ENCODE data around the gene MOCOS.
"Not testable (repeated sequence)": the region's sequence is repeated elsewhere in the genome, so short reads cannot be mapped to it uniquely, and the experiment has no call there.

The MOCOS gene

DNA sequence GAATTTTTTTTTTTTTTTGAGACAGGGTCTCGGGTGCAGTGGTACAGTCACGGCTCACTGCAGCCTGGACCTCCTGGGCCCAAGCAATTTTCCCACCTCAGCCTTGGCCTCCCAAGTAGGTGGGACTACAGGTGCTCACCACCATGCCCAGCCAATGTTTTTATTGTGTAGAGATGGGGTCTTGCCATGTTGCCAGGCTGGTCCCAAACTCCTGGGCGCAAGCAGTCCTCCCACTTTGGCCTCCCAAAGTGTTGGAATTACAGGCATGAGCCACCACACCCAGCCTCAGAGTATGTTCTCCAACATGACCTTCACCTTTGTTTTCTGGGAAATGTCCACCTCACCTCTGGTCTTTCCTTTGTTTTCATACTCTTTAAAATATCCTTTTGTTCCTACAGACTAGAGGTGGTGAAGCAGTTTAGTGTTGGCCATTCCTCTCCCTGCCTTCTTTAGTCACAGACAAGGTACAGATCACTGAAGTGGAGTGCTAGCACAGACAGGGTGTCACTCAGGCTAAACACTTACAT, 19.5 kb upstream of the MOCOS start:
- Mint-ChIP-seq H3K36me3 (ENCODE audit: low read depth) (peaks cover 71% of the 10 kb centered on the region), H3K9me3 (no peaks in the 10 kb centered on the region), H3K27ac (no peak overlapping the region), H3K4me3 (no peak overlapping the region), H3K27me3 (no peaks in the 10 kb centered on the region), H3K4me1 (ENCODE audit: low read depth) (peaks cover 5% of the 10 kb centered on the region)

DNA sequence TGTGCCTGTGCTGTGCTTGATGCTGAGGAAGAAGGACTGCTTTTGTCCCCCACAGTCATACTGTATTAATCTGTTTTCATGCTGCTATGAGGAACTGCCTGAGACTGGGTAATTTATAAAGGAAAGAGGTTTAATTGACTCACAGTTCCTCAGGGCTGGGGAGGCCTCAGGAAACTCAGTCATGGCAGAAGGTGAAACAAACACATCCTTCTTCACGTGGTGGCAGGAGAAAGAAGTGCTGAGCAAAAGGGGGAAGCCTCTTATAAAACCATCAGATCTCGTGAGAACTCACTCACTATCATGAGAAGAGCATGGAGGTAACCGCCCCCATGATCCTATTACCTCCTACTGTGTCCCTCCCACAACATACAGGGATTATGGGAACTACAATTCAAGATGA, 19.0 kb upstream of the MOCOS start:
- H3K36me3 Mint-ChIP-seq (ENCODE audit: low read depth): peaks cover 67% of the 10 kb centered on the region
- H3K27me3 Mint-ChIP-seq; H3K4me3 Mint-ChIP-seq; H3K9me3 Mint-ChIP-seq; H3K4me1 Mint-ChIP-seq (ENCODE audit: low read depth): not testable (repeated sequence)
- H3K27ac Mint-ChIP-seq: peak overlapping the region; percentile 36

DNA sequence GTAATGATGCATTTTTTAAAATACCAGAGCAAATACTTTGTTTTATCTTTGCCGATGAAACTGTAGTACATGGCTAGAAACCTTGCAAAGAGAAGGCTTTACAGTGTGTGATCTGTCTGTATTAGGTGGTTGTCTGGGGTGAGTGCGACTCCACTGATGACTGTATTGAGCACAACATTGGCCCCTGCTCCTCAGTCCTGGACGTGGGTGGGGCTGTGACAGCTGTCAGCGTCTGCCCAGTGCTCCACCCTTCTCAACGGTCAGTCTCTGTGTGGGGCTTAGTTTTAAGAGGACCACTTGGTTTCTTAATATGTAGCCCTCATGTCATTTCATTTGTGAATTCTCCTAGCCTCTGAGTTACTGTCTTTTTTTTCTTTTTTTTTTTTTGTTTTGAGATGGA, 17.4 kb upstream of the MOCOS start:
- peaks cover 5% of the 10 kb centered on the region for H3K4me1 Mint-ChIP-seq (ENCODE audit: low read depth)

DNA sequence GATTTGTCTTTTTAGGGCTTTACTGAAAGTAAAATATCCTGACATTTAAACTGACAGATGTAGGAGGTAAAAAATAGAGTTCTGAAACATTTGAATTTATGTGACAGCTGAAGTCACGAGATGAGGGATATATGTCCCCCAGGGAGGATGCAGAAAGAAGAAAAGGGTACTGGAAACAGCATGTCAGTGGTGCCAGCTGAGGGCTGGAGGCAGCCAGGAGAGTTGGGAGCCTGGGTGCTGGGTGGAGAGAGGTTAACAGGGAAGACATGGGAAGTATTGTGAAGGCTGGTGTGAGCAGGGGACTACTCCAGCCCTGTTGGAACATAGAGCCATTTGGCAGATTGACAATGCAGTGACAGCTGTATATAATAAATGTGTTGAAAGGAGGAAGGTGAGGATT, 11.8 kb upstream of the MOCOS start:
- peaks cover 56% of the 10 kb centered on the region for H3K36me3 Mint-ChIP-seq (ENCODE audit: low read depth)
- H3K4me1 Mint-ChIP-seq (ENCODE audit: low read depth): peaks cover 15% of the 10 kb centered on the region
- no peak overlapping the region for H3K4me3 Mint-ChIP-seq
- H3K9me3 Mint-ChIP-seq: no peaks in the 10 kb centered on the region
- H3K27me3 Mint-ChIP-seq: no peaks in the 10 kb centered on the region
- H3K27ac Mint-ChIP-seq: no peak overlapping the region

More for the DNA sequence above, 17.4 kb upstream of the MOCOS start:
- no peak overlapping the region for H3K4me3 Mint-ChIP-seq
- no peaks in the 10 kb centered on the region for H3K27me3 Mint-ChIP-seq
- H3K36me3 Mint-ChIP-seq (ENCODE audit: low read depth): peaks cover 63% of the 10 kb centered on the region
- no peak overlapping the region for H3K27ac Mint-ChIP-seq
- H3K9me3 Mint-ChIP-seq: no peaks in the 10 kb centered on the region

DNA sequence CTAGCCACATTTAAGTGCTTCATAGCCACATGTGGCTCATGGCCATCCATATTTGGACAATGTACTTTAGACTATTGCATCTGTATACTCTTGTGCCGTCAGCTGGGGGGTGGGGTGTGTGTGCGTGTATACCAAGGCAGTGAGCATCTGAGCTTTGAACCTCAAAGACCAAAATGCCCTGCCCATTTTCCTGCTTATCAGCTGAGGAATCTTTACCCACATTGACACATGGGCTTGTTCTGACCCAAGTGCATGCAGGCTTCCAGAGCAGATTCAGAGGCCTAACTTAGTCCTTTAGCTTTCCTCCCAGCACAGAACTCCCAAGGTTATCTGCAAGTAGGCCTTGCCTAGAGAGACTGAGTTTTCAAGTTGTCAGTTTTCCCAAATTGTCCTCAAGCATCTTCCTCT, 11.1 kb upstream of the MOCOS start:
- Mint-ChIP-seq H3K27me3 (no peaks in the 10 kb centered on the region), H3K27ac (no peak overlapping the region), H3K4me3 (no peak overlapping the region), H3K4me1 (ENCODE audit: low read depth) (peaks cover 15% of the 10 kb centered on the region), H3K36me3 (ENCODE audit: low read depth) (peaks cover 49% of the 10 kb centered on the region), H3K9me3 (no peaks in the 10 kb centered on the region)

DNA sequence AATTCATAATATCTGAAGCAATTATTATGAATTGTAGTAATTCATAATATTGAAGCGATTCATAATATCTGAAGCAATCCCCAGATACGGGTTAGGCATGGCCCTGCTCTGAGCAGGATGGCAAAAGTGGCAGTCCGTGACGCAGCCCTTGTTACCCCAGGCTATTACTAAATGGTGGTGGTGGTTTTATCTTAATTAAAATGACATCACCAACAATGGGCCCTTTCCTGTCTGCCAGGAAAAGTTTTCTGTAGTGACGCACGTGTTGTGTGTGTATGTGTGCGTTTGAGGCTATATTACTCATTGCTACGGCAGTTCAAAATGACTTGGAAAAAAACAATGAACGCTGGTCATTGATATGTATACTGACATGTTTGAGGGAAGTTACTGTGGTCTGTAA, 10.6 kb upstream of the MOCOS start:
- Mint-ChIP-seq H3K4me1 (ENCODE audit: low read depth) (peaks cover 15% of the 10 kb centered on the region), H3K27ac (no peak overlapping the region), H3K36me3 (ENCODE audit: low read depth) (peaks cover 45% of the 10 kb centered on the region), H3K4me3 (no peak overlapping the region), H3K27me3 (no peaks in the 10 kb centered on the region), H3K9me3 (no peaks in the 10 kb centered on the region)

DNA sequence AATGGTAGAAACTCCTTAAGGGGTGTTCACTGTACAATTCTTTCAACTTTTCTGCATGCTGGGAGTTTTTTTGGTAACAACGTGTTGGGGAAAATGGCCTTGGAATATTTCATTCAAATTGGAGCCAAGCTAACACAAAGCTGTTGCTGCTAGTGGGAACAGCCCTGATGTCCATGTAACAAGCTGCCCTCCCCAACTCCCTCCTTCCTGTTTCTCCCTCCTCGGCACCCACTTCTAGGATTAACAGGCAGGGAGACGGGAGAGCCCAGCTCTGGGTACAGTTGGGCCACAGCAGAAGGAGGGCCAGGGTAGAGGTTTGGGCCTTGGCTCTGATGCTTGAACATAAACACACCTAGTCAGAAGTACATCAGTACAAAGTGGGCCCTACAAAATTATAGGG, 9.4 kb upstream of the MOCOS start:
- no peak overlapping the region for H3K4me3 Mint-ChIP-seq
- no peak overlapping the region for H3K27ac Mint-ChIP-seq
- peaks cover 40% of the 10 kb centered on the region for H3K36me3 Mint-ChIP-seq (ENCODE audit: low read depth)
- peaks cover 15% of the 10 kb centered on the region for H3K4me1 Mint-ChIP-seq (ENCODE audit: low read depth)
- H3K27me3 Mint-ChIP-seq: no peaks in the 10 kb centered on the region
- H3K9me3 Mint-ChIP-seq: no peaks in the 10 kb centered on the region

DNA sequence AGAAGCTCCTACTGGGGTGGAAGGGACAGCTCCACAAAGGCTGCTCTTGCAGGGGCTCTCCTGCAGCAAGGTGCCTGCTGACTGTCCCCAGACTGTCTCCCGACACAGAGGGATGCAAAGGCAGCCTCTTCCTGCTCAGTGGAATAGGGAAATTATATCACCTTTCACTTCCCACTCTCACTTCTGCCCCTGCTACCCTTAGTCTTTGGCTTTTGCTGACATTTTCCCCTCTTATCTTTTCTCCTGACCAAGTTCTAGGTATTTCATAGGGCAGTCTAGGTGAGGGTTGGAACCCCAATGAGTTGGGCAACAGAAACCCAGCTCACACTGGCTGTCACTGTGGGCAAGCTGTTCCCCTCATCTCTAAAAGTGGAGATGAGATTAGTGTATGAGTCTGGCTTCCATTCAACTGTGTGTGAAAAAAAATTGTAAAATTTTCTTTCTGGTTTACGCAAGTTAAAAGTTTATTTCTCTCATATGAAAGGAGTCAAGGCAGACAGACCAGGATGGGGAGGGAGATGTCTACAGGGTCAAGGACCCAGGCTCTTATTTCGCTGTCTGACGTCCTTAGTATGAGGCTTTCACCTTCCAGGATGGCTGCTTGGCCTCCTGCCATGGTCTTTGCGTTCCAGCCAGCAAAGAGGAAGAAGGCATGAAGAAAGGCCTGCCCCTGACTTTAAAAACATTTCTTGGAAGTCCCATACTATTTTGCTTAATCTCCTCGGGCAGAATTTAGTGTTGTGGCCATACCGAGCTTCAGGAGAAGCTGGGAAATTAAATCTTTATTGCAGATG, 7.5 kb upstream of the MOCOS start:
- H3K4me1 Mint-ChIP-seq (ENCODE audit: low read depth): peaks cover 15% of the 10 kb centered on the region
- no peaks in the 10 kb centered on the region for H3K9me3 Mint-ChIP-seq
- no peak overlapping the region for H3K27ac Mint-ChIP-seq
- no peaks in the 10 kb centered on the region for H3K27me3 Mint-ChIP-seq
- peaks cover 30% of the 10 kb centered on the region for H3K36me3 Mint-ChIP-seq (ENCODE audit: low read depth)
- no peak overlapping the region for H3K4me3 Mint-ChIP-seq

DNA sequence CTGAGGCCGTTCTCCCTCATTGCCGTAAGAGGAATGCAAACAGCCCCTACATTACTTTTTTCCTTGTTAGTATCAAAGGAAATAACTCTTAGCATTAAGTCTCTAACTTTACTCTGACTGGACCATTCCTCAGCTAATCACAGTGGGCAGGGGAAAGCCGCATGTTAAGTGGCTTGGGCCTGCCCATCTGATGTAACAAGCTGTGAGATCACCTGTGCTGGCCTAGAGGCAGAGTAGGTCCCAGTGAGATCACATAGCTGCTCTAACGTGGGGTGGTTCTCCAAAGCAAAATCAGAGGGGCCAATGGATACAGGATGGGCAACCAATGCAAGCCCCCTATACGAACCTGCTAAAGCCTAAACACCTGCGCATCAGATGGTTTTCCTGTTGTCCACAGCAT, 5.9 kb upstream of the MOCOS start:
- Mint-ChIP-seq H3K27me3 (no peaks in the 10 kb centered on the region), H3K4me3 (no peak overlapping the region), H3K4me1 (ENCODE audit: low read depth) (peaks cover 15% of the 10 kb centered on the region), H3K36me3 (ENCODE audit: low read depth) (peaks cover 21% of the 10 kb centered on the region), H3K27ac (no peak overlapping the region), H3K9me3 (no peaks in the 10 kb centered on the region)

DNA sequence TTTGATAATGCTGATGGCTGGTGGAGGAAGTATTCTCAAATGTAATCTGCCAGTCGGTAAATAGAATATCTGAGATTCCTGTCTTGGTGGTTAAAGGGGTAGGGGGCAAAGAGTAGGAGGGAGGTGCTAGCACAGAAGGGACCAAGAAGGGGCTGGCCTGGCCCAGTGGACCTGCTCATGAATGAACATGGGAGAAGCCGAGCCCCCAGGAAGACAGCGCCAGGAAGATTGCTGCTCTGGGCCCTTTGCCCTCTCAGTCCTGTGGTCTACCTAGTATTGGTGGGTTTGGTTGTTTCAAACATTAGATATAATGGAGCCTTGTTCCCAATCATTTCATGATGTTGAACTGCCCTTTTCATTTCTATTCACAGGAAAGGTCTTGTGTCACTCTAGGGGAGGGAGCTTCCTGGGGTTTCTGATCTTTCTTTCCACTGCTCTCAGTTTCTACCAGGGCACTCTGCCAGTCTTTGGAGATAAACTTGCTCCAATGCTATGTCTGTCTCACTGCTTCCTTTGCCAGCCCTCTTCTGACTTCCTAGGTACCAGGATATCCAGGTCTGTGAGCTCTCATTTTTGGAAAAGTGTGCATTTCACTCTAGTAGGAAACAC, 5.3 kb upstream of the MOCOS start:
- no peak overlapping the region for H3K4me3 Mint-ChIP-seq
- peaks cover 15% of the 10 kb centered on the region for H3K4me1 Mint-ChIP-seq (ENCODE audit: low read depth)
- H3K27me3 Mint-ChIP-seq: no peaks in the 10 kb centered on the region
- no peaks in the 10 kb centered on the region for H3K9me3 Mint-ChIP-seq
- H3K27ac Mint-ChIP-seq: no peak overlapping the region
- H3K36me3 Mint-ChIP-seq (ENCODE audit: low read depth): peaks cover 18% of the 10 kb centered on the region

DNA sequence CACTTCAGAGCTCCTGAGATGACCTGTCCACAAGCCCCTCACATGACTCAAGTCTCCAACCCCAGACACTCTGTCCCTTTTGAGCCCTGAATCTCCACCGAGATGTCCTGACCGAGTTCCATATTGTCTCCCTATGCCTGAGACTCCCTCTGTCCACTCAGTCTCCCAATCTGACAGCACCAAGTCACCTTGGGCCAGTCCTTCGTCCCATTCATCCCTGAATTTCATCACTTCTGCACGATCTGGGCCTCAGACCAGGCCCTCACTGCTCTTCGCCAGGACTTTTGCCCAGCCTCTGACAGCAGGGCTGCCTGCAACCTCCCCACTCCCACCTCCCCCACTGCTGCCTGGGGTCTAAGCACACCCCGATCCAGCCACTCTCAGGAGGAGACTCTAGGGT, 4.3 kb upstream of the MOCOS start:
- Mint-ChIP-seq H3K9me3 (no peaks in the 10 kb centered on the region), H3K27ac (no peak overlapping the region), H3K27me3 (peaks cover 4% of the 10 kb centered on the region), H3K4me3 (no peak overlapping the region), H3K36me3 (ENCODE audit: low read depth) (peaks cover 10% of the 10 kb centered on the region), H3K4me1 (ENCODE audit: low read depth) (peaks cover 19% of the 10 kb centered on the region)

DNA sequence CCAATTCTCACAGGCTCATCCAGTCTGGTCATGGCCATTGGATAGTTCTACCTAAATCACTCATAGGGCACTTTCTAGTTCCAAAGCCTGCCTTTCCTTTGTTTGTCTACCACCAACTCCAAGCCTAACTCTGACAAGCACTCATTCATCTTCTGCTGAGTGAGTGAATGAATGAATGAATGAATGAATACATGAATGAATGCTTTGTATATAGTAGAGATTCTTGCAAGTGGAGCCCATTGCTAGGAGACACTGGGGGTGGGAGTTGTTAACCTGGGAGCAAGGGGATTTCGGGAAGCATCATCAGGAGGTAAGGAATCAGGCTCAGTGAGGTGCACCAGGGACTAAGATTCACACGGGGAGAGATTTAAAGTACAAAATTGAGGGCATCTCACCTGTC, 3.3 kb upstream of the MOCOS start:
- H3K4me3 Mint-ChIP-seq: no peak overlapping the region
- no peak overlapping the region for H3K27ac Mint-ChIP-seq
- H3K9me3 Mint-ChIP-seq: no peaks in the 10 kb centered on the region
- H3K4me1 Mint-ChIP-seq (ENCODE audit: low read depth): peaks cover 20% of the 10 kb centered on the region
- peaks cover under 1% of the 10 kb centered on the region for H3K36me3 Mint-ChIP-seq (ENCODE audit: low read depth)
- peaks cover 13% of the 10 kb centered on the region for H3K27me3 Mint-ChIP-seq

DNA sequence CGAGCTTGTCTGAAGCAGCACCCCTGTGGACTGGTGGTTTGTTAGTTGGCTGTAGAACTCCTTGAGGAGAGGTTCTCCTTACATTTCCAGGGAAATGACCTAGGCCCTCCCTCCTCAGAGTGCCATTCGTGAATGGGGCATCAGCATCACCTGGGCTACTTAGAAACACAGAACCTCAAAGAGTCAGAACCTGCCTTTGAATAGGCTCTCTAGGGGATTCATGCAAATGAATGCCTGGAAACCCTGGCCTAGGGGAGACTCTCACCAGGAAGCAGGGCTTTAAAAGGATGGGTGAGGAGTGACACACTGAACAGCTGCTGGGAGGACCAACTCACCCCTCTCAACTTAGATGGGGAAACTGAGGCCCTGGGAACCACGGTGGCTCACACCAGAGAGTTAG, 2.1 kb upstream of the MOCOS start:
- Mint-ChIP-seq H3K4me3 (no peak overlapping the region), H3K36me3 (ENCODE audit: low read depth) (no peaks in the 10 kb centered on the region), H3K4me1 (ENCODE audit: low read depth) (peaks cover 13% of the 10 kb centered on the region), H3K9me3 (no peaks in the 10 kb centered on the region), H3K27ac (no peak overlapping the region), H3K27me3 (peaks cover 25% of the 10 kb centered on the region)

DNA sequence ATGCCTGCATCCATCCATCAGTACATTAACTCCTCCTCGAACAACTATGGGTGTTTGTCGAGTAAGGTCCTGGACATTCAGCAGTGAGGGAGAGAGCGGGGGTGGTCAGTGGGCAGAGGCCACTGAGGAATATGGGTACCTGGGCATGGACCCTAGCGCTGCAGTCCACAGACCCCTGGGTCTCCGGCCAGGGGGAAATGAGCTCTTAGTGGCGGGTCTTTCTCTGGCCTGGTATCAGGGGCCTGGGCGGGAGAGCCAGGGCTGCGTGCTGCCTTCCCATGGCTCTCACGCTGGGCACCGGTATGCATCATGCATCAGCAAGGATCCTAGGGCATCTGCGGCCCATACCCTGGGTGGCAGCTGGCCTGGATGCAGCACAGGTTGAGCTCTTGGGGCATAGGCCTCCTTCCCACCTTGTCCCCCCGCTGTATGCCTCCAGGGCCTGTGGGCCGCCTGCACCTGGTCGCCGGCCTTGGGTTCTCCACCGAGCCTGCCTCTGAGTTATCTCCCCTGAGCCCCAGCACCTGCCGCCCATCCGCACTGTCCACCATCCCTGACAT, 1.3 kb upstream of the MOCOS start:
- H3K36me3 Mint-ChIP-seq (ENCODE audit: low read depth): no peaks in the 10 kb centered on the region
- no peak overlapping the region for H3K27ac Mint-ChIP-seq
- H3K4me1 Mint-ChIP-seq (ENCODE audit: low read depth): peaks cover 10% of the 10 kb centered on the region
- H3K9me3 Mint-ChIP-seq: no peaks in the 10 kb centered on the region
- H3K4me3 Mint-ChIP-seq: peak overlapping the region; percentile 51
- H3K27me3 Mint-ChIP-seq: peaks cover 29% of the 10 kb centered on the region

DNA sequence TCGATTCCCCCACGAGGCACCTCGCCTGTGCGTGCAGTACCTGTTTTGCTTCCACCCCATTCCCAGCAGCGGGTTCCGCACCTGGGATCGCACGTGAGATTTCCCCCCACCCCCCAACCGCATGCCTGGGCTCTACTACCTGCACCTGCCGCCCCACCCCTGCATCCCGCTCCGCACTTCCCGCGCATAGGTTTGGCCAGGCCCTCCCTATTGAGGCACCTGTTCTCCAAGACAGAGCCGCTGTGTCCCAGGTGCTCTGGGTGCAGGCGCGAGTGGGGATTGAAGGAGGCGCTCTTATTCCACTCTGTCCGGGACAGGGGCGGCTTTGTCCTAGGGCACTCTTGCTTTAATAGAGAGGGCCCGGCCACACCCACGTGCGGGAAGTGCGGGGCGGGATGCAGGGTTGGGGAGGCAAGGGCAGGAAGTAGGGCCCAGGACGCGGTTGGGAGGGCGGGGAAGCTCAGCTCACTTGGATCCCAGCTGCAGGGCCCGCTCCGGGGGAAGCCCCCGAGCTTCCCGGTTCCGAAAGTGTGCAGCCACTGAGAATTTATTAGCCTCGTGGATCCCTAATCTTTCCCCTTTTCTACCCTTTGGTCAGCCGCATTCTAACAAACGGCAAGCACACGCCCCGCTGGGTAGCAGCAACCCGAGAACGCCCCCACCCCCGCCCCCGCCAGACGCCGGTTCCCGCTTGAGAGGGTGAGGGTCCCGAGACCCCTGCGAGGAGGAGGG, 670 bp upstream of the MOCOS start:
- Mint-ChIP-seq H3K9me3 (no peaks in the 10 kb centered on the region), H3K4me1 (ENCODE audit: low read depth) (peaks cover 10% of the 10 kb centered on the region), H3K27ac (no peak overlapping the region)

More for the DNA sequence above, 670 bp upstream of the MOCOS start:
- H3K4me3 Mint-ChIP-seq: peak overlapping the region; percentile 79
- no peaks in the 10 kb centered on the region for H3K36me3 Mint-ChIP-seq (ENCODE audit: low read depth)
- H3K27me3 Mint-ChIP-seq: peaks cover 32% of the 10 kb centered on the region

All from stimulated activated naive CD8-positive, alpha-beta T cell treated with anti-CD3 and anti-CD28 coated beads, Interleukin-15, Interleukin-2, amounts not matched to agents 100 ng/mL and 50 ng/mL, for 24 hours (primary cell).